Neuronal stem cell (in vitro differentiated cells): ENCODE data around the gene CANX. TPM values are rescaled to one million over a fixed set of nuclear protein-coding genes. Genes with fewer than 3 reads are reported as not detected.
"Not testable (repeated sequence)": the region's sequence is repeated elsewhere in the genome, so short reads cannot be mapped to it uniquely, and the experiment has no call there.

Source experiments
- DNase-seq: peaks from one replicate; pipeline ENCODE4 v3.0.0-alpha.2; 2013; ENCODE audit warnings: low spot score
- H2AFZ ChIP-seq: one replicate; pipeline ENCODE4 v1.6.1; 2013; ENCODE audit warnings: mild to moderate bottlenecking, low read length, inconsistent platforms
- H2AK5ac ChIP-seq: 2 replicates; pipeline ENCODE4 v1.6.1; 2013; ENCODE audit warnings: low read depth, mild to moderate bottlenecking, inconsistent platforms, low read length, moderate library complexity, mixed read lengths
- H2BK120ac ChIP-seq: 2 replicates; pipeline ENCODE4 v1.6.1; 2013; ENCODE audit warnings: low read depth, mild to moderate bottlenecking, inconsistent platforms, low read length, moderate library complexity, mixed read lengths
- H2BK12ac ChIP-seq: one replicate; pipeline ENCODE4 v1.6.1; 2013; ENCODE audit warnings: low read length, inconsistent platforms
- H2BK15ac ChIP-seq: 2 replicates; pipeline ENCODE4 v1.6.1; 2013; ENCODE audit warnings: mild to moderate bottlenecking, low read length, inconsistent platforms, mixed read lengths
- H2BK5ac ChIP-seq: one replicate; pipeline ENCODE4 v1.6.1; 2013; ENCODE audit warnings: inconsistent platforms, mild to moderate bottlenecking, low read length, moderate library complexity
- H3K14ac ChIP-seq: one replicate; pipeline ENCODE4 v1.6.1; 2013; ENCODE audit warnings: low read length, inconsistent platforms
- H3K18ac ChIP-seq: 2 replicates; pipeline ENCODE4 v1.6.1; 2013; ENCODE audit warnings: low read length, inconsistent platforms
- H3K23ac ChIP-seq: 2 replicates; pipeline ENCODE4 v1.6.1; 2013; ENCODE audit warnings: low read depth, mild to moderate bottlenecking, mixed read lengths, low read length, inconsistent platforms; ENCODE audit not compliant: poor library complexity
- H3K27ac ChIP-seq: replicated peaks from 3 replicates; pipeline ENCODE4 v1.5.1; 2013; ENCODE audit warnings: low read length, inconsistent platforms
- H3K27me3 ChIP-seq, 3 experiments: 2 replicates each; pipeline ENCODE4 v1.6.1; 2013; ENCODE audit warnings: low read length in 3 of 3, mild to moderate bottlenecking in 2 of 3, inconsistent platforms in 1 of 3, low read depth in 1 of 3, mixed read lengths in 1 of 3, moderate library complexity in 1 of 3; ENCODE audit not compliant: control insufficient read depth in 3 of 3, insufficient read depth in 3 of 3
- H3K36me3 ChIP-seq, 2 donors: replicated peaks in 1 of 2; 2 replicates each; pipeline ENCODE4 v1.6.1; 2013; ENCODE audit warnings: low read length in 2 of 2; ENCODE audit not compliant: control insufficient read depth in 2 of 2, insufficient read depth in 2 of 2
- H3K4ac ChIP-seq: 2 replicates; pipeline ENCODE4 v1.6.1; 2013; ENCODE audit warnings: inconsistent platforms, mild to moderate bottlenecking, low read length, moderate library complexity
- H3K4me1 ChIP-seq, 2 donors: 1 replicate in 1 of 2; 2 replicates in 1 of 2; pipeline ENCODE4 v1.6.1; 2013; ENCODE audit warnings: low read length in 2 of 2, low read depth in 1 of 2; ENCODE audit not compliant: control insufficient read depth in 2 of 2, insufficient read depth in 1 of 2
- H3K4me2 ChIP-seq: one replicate; pipeline ENCODE4 v1.6.1; 2013; ENCODE audit warnings: mild to moderate bottlenecking, low read length, inconsistent platforms; ENCODE audit not compliant: insufficient read depth, poor library complexity, severe bottlenecking
- H3K4me3 ChIP-seq, 2 donors: 2 replicates each; pipeline ENCODE4 v1.5.1; 2013; ENCODE audit warnings: low read length in 2 of 2, mild to moderate bottlenecking in 2 of 2, inconsistent platforms in 1 of 2, moderate library complexity in 1 of 2
- H3K79me1 ChIP-seq: one replicate; pipeline ENCODE4 v1.6.1; 2013; ENCODE audit warnings: low read depth, mild to moderate bottlenecking, inconsistent platforms, low read length, moderate library complexity
- H3K9ac ChIP-seq: one replicate; pipeline ENCODE4 v1.6.1; 2013; ENCODE audit warnings: mild to moderate bottlenecking, low read depth, low read length, inconsistent platforms; ENCODE audit not compliant: poor library complexity
- H3K9me3 ChIP-seq, 2 donors: replicated peaks in 1 of 2; 2 replicates each; pipeline versions ENCODE3 to v1.6.1; 2013; ENCODE audit warnings: low read length in 2 of 2, mild to moderate bottlenecking in 2 of 2, inconsistent platforms in 1 of 2, low read depth in 1 of 2, mixed read lengths in 1 of 2, moderate library complexity in 1 of 2; ENCODE audit not compliant: control insufficient read depth in 2 of 2, insufficient read depth in 1 of 2
- H4K8ac ChIP-seq: one replicate; pipeline ENCODE4 v1.6.1; 2013; ENCODE audit warnings: low read depth, mild to moderate bottlenecking, inconsistent platforms, low read length, moderate library complexity
- H4K91ac ChIP-seq: one replicate; pipeline ENCODE4 v1.6.1; 2013; ENCODE audit warnings: low read length, low read depth, mild to moderate bottlenecking, inconsistent platforms; ENCODE audit not compliant: poor library complexity
- WGBS, 2 donors: extraction: QIAGEN DNeasy Blood & Tissue Kit; methylation state at CpG; one replicate each; pipeline ENCODE4 v1.1.7; 2013; ENCODE audit warnings: missing lambda C conversion rate in 2 of 2, mixed read lengths in 1 of 2; ENCODE audit not compliant: insufficient read length in 2 of 2, insufficient replicate concordance in 1 of 2; ENCODE audit errors: extremely low coverage in 2 of 2; 5-methylcytosine and 5-hydroxymethylcytosine counted together
- polyA plus RNA-seq, 2 experiments: library from polyadenylated mRNA; stranded (reverse); fragments of 200-250 nt; gene quantifications; one replicate each; pipeline ENCODE4 v1.2.3, GENCODE V29; 2013

Gene CANX, protein sequence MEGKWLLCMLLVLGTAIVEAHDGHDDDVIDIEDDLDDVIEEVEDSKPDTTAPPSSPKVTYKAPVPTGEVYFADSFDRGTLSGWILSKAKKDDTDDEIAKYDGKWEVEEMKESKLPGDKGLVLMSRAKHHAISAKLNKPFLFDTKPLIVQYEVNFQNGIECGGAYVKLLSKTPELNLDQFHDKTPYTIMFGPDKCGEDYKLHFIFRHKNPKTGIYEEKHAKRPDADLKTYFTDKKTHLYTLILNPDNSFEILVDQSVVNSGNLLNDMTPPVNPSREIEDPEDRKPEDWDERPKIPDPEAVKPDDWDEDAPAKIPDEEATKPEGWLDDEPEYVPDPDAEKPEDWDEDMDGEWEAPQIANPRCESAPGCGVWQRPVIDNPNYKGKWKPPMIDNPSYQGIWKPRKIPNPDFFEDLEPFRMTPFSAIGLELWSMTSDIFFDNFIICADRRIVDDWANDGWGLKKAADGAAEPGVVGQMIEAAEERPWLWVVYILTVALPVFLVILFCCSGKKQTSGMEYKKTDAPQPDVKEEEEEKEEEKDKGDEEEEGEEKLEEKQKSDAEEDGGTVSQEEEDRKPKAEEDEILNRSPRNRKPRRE
- polyA plus RNA-seq (2013, experiment 1 of 2) = 176 TPM
- polyA plus RNA-seq (2013, experiment 2 of 2) = 182 TPM

DNA sequence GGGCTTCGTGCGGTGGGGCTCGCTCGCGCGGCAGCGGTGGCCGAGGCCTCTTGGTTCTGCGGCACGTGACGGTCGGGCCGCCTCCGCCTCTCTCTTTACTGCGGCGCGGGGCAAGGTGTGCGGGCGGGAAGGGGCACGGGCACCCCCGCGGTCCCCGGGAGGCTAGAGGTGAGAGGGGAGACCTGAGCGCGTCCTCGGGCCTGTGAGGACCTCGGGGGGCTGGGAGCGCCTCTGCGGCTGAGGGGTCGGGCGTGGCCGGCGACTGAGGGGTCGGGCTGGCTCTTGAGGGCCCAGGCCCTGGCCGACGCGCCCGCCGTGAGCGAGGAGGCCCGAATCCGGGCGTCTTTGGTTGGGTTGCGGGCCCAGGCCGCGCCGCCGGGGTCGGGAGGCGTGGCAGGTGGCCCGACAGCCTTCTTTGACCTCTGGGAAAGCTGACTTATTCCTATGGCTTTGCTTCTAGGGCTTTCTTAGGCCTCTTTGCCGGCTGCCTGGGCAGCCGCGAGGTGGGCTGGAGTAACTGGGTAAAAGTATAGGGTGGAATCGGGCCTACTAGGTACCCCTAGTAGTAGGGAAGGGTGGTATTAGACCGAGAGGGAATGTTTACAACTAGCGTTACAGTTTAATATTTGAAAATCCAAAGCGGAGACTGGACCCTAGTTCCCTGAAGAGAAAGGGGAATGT lies at the start of gene CANX:
CANX (plus strand) TSS at position 33 of the 681 bp plus-strand sequence. CDS start 6,715 bp downstream, outside the sequence.
- Histone ChIP-seq H2BK120ac (no peak within 1 kb of the TSS), H2AK5ac (peak within 1 kb of the TSS; percentile 96), H3K23ac (peak within 1 kb of the TSS; percentile 99), H3K14ac (peak within 1 kb of the TSS; percentile 100), H3K79me1 (peaks cover 5% of the 10 kb centered on the region), H3K9me3 (peaks cover 0 to 4% of the 10 kb centered on the region in 2 donors), H3K9ac (peak within 1 kb of the TSS; percentile 94), H2BK15ac (no peak within 1 kb of the TSS), H3K4me3 (peak within 1 kb of the TSS; percentile 93 to 99), H3K4me2 (peak within 1 kb of the TSS; percentile 88), H2BK5ac (peak within 1 kb of the TSS; percentile 97), H3K4ac (peak within 1 kb of the TSS; percentile 84), H2AFZ (peak within 1 kb of the TSS; percentile 91), H3K36me3 (peaks cover 10 to 38% of the 10 kb centered on the region in 2 donors), H4K91ac (peak within 1 kb of the TSS; percentile 46), H3K4me1 (peaks cover 3 to 6% of the 10 kb centered on the region in 2 donors), H3K27ac (peak within 1 kb of the TSS; percentile 92), H2BK12ac (peak within 1 kb of the TSS; percentile 66), H4K8ac (no peak within 1 kb of the TSS), H3K27me3 (no peaks in the 10 kb centered on the region), H3K18ac (peak within 1 kb of the TSS; percentile 100)
- DNase-seq = no peak
- WGBS, 2 donors = no CpG with 5 or more reads among the region's 58 CpGs

DNA sequence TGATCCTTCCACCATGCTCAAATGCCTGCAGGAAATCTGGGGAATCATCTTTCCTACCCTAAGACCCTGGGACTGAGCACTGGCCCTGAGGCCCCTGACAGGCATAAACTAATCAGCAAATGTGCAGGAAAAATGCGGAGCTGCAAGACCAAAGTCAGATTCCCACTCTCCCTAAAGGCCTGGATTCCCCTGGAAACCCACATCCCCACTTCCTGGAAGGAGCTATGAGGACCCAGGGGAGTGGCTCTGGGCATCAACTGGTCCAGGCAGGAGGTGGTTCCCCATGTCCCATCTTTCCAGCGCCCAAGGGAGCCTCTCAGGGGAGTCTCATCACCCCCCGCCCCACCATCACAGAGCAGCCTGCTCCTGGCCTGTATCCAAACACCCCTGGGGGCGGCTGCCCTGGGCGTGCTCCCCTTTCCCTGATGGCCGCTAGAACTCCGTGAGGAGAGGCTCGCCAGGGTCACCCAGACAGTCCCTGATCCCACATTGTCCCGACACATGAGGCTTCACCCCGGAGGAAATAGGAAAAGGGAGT lies 49.5 kb upstream of the CANX start:
- Histone ChIP-seq H2BK5ac (peak overlapping the region; percentile 13), H2AFZ (peak overlapping the region; percentile 7)
- H3K4ac ChIP-seq, H2BK15ac ChIP-seq, H3K4me1 ChIP-seq, H3K9me3 ChIP-seq, H3K9ac ChIP-seq, H3K18ac ChIP-seq, H3K79me1 ChIP-seq, H3K27me3 ChIP-seq, H3K27ac ChIP-seq, DNase-seq, H4K91ac ChIP-seq, H4K8ac ChIP-seq, H2BK12ac ChIP-seq, H3K4me2 ChIP-seq, H2AK5ac ChIP-seq, H2BK120ac ChIP-seq, H3K36me3 ChIP-seq, H3K23ac ChIP-seq, H3K14ac ChIP-seq, H3K4me3 ChIP-seq: not testable (repeated sequence)
- WGBS, 2 donors = no CpG with 5 or more reads among the region's 10 CpGs

DNA sequence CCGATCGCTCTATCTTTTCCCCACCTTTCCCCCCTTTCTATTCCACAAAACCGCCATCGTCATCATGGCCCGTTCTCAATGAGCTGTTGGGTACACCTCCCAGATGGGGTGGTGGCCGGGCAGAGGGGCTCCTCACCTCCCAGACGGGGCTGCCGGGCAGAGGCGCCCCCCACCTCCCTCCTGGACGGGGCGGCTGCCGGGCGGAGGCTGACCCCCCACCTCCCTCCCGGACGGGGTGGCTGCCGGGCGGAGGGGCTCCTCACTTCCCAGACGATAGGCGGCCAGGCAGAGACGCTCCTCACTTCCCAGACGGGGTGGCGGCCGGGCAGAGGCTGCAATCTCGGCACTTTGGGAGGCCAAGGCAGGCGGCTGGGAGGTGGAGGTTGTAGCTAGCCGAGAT lies 48.5 kb upstream of the CANX start:
- H3K4me1 ChIP-seq, H2BK5ac ChIP-seq, DNase-seq, H3K4me3 ChIP-seq, H2BK120ac ChIP-seq, H3K14ac ChIP-seq, H3K27me3 ChIP-seq, H2BK12ac ChIP-seq, H3K36me3 ChIP-seq, H3K27ac ChIP-seq, H2BK15ac ChIP-seq, H3K9ac ChIP-seq, H3K4ac ChIP-seq, H3K9me3 ChIP-seq, H3K4me2 ChIP-seq, H4K8ac ChIP-seq, H2AFZ ChIP-seq, H2AK5ac ChIP-seq, H4K91ac ChIP-seq, H3K79me1 ChIP-seq, H3K18ac ChIP-seq, H3K23ac ChIP-seq: not testable (repeated sequence)
- WGBS, 2 donors = no CpG with 5 or more reads among the region's 26 CpGs
